ENCODE results near the gene WNT11. TPM values are rescaled to one million over a fixed set of nuclear protein-coding genes. Genes with fewer than 3 reads are reported as not detected.

Gene WNT11
- total RNA-seq, 1 experiment from 2014 or later: not detected

GRCh38 chr11:76243957-76244285 is 37.6 kb upstream of the WNT11 start:
- BruUV-seq (replicated peaks): no TSS peak
- Histone ChIP-seq H3K27me3 (ENCODE audit: insufficient read depth, low read depth) (peaks cover 14% of the 10 kb centered on the region; the same call in 1 of the 2 replicates), H3K4me1 (replicated peaks; ENCODE audit: insufficient read depth) (no peaks in the 10 kb centered on the region), H3K36me3 (ENCODE audit: low read depth) (no peaks in the 10 kb centered on the region), H3F3A (ENCODE audit: insufficient read depth, low read depth) (no peaks in the 10 kb centered on the region), H3K9me3 (ENCODE audit: insufficient read depth, low read depth) (no peaks in the 10 kb centered on the region), H3K4me2 (no peak overlapping the region), H3K27ac (no peak overlapping the region), H3K9me2 (ENCODE audit: insufficient read depth) (no peaks in the 10 kb centered on the region), H3K79me2 (ENCODE audit: low read depth) (no peaks in the 10 kb centered on the region), H3K4me3 (no peak overlapping the region), H4K20me1 (ENCODE audit: insufficient read depth) (no peaks in the 10 kb centered on the region), H2AFZ (no peak overlapping the region)
- DNase-seq: no peak
- no peak for TF ChIP-seq CTCF (conservative IDR thresholded peaks at IDR 0.05)
- no peak for TF ChIP-seq EZH2 (IDR thresholded peaks at IDR 0.05; ENCODE audit: low read depth)
- intact Hi-C loops (cut with micrococcal nuclease; ENCODE audit: unreplicated experiment): no loop called here
- ChIA-PET CTCF (no interaction called here), POLR2A (ENCODE audit: unreplicated experiment) (no interaction called here)

GRCh38 chr11:76243193-76243956 is 37.1 kb upstream of the WNT11 start:
- ChIA-PET POLR2A (ENCODE audit: unreplicated experiment) (no interaction called here), CTCF (no interaction called here)
- Histone ChIP-seq H3K27ac (no peak overlapping the region), H3K27me3 (ENCODE audit: insufficient read depth, low read depth) (peaks cover 14% of the 10 kb centered on the region; the same call in 1 of the 2 replicates), H3K79me2 (ENCODE audit: low read depth) (no peaks in the 10 kb centered on the region), H2AFZ (no peak overlapping the region), H3K9me2 (ENCODE audit: insufficient read depth) (no peaks in the 10 kb centered on the region), H3F3A (ENCODE audit: insufficient read depth, low read depth) (no peaks in the 10 kb centered on the region), H3K4me3 (no peak overlapping the region), H3K9me3 (ENCODE audit: insufficient read depth, low read depth) (no peaks in the 10 kb centered on the region), H3K4me2 (no peak overlapping the region), H3K36me3 (ENCODE audit: low read depth) (no peaks in the 10 kb centered on the region), H3K4me1 (replicated peaks; ENCODE audit: insufficient read depth) (no peaks in the 10 kb centered on the region), H4K20me1 (ENCODE audit: insufficient read depth) (no peaks in the 10 kb centered on the region)
- DNase-seq: no peak
- intact Hi-C loops (cut with micrococcal nuclease; ENCODE audit: unreplicated experiment): no loop called here
- no TSS peak for BruUV-seq (replicated peaks)
- no peak for TF ChIP-seq CTCF (conservative IDR thresholded peaks at IDR 0.05)
- TF ChIP-seq EZH2 (IDR thresholded peaks at IDR 0.05; ENCODE audit: low read depth): no peak

DNA sequence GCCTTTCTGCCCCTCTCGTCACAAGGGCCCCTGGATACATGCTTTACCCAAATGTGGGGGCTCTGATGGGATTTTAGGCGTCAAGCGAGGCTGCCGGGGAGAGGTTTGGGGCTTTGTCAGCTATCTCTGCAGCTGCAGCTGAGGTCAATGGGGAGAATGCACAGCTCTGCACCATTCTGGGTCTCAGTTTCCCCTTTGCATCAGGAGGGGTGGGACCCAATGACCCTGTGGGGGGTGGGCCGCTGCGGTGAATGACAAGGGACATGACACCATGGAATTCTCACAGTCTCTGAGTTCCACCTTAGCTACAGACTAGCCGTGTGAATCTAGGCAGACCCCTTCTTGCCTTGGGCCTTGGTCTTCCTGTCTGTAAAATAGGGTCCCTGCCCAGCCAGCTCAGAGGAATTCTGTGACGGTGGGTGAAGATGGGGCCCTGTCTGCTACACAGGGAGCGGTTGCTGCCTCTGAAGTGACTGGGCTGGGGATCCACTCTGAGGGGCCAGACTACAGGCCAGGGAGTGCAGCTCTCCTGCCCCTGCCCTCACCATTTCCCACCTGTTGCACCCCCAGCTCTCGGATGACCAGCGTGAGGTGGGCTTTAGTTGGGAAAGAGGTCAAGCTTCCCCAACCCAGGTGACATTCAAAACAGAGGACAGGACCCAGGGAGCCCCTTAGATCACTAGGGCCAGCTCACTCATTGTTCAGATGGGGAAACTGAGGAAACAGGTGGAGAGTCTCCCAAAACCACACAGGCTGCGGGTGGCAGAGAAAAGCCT is 35.9 kb upstream of the WNT11 start:
- Histone ChIP-seq H3K27ac (no peak overlapping the region), H3K36me3 (ENCODE audit: low read depth) (no peaks in the 10 kb centered on the region), H3K9me3 (ENCODE audit: insufficient read depth, low read depth) (no peaks in the 10 kb centered on the region), H3K4me3 (no peak overlapping the region), H2AFZ (no peak overlapping the region), H3K9me2 (ENCODE audit: insufficient read depth) (no peaks in the 10 kb centered on the region), H3K79me2 (ENCODE audit: low read depth) (no peaks in the 10 kb centered on the region), H3K27me3 (ENCODE audit: insufficient read depth, low read depth) (peaks cover 14% of the 10 kb centered on the region; the same call in 1 of the 2 replicates), H4K20me1 (ENCODE audit: insufficient read depth) (no peaks in the 10 kb centered on the region), H3F3A (ENCODE audit: insufficient read depth, low read depth) (no peaks in the 10 kb centered on the region), H3K4me1 (replicated peaks; ENCODE audit: insufficient read depth) (no peaks in the 10 kb centered on the region), H3K4me2 (no peak overlapping the region)
- no peak for DNase-seq
- ChIA-PET POLR2A (ENCODE audit: unreplicated experiment) (no interaction called here), CTCF (no interaction called here)
- TF ChIP-seq EZH2 (IDR thresholded peaks at IDR 0.05; ENCODE audit: low read depth): no peak
- no peak for TF ChIP-seq CTCF (conservative IDR thresholded peaks at IDR 0.05)
- BruUV-seq (replicated peaks): no TSS peak
- intact Hi-C loops (cut with micrococcal nuclease; ENCODE audit: unreplicated experiment): no loop called here

Data from PC-9 (cell line).